ENCODE measurements around the gene LRRC75B.

The LRRC75B gene

GRCh38 chr22:24582056-24582814 is 10.6 kb downstream of the LRRC75B start:
- TF ChIP-seq REST (IDR thresholded peaks at IDR 0.05; ENCODE audit: insufficient read depth in 1 of 2, low read depth in 2 of 2, low read length in 2 of 2) = no peak
- TF ChIP-seq FOXP2 (optimal IDR thresholded peaks at IDR 0.05; ENCODE audit: borderline replicate concordance, extremely low read depth, extremely low read length, insufficient read depth) = no peak
- TF ChIP-seq POLR2AphosphoS5 (IDR thresholded peaks at IDR 0.05; ENCODE audit: low read depth, low read length) = no peak
- no peak for TF ChIP-seq SIN3A (IDR thresholded peaks at IDR 0.05; ENCODE audit: borderline replicate concordance, insufficient read depth, low read length)
- no peak for TF ChIP-seq TAF1 (IDR thresholded peaks at IDR 0.05; ENCODE audit: borderline replicate concordance, insufficient read depth, low read length)

GRCh38 chr22:24580276-24580675 is 12.6 kb downstream of the LRRC75B start:
- no peak for TF ChIP-seq FOXP2 (optimal IDR thresholded peaks at IDR 0.05; ENCODE audit: borderline replicate concordance, extremely low read depth, extremely low read length, insufficient read depth)
- no peak for TF ChIP-seq SIN3A (IDR thresholded peaks at IDR 0.05; ENCODE audit: borderline replicate concordance, insufficient read depth, low read length)
- no peak for TF ChIP-seq REST (IDR thresholded peaks at IDR 0.05; ENCODE audit: insufficient read depth in 1 of 2, low read depth in 2 of 2, low read length in 2 of 2)
- TF ChIP-seq TAF1 (IDR thresholded peaks at IDR 0.05; ENCODE audit: borderline replicate concordance, insufficient read depth, low read length) = no peak
- no peak for TF ChIP-seq POLR2AphosphoS5 (IDR thresholded peaks at IDR 0.05; ENCODE audit: low read depth, low read length)

GRCh38 chr22:24579258-24579601 is 13.6 kb downstream of the LRRC75B start:
- no peak for TF ChIP-seq POLR2AphosphoS5 (IDR thresholded peaks at IDR 0.05; ENCODE audit: low read depth, low read length)
- TF ChIP-seq TAF1 (IDR thresholded peaks at IDR 0.05; ENCODE audit: borderline replicate concordance, insufficient read depth, low read length) = no peak
- TF ChIP-seq FOXP2 (optimal IDR thresholded peaks at IDR 0.05; ENCODE audit: borderline replicate concordance, extremely low read depth, extremely low read length, insufficient read depth) = no peak
- no peak for TF ChIP-seq REST (IDR thresholded peaks at IDR 0.05; ENCODE audit: insufficient read depth in 1 of 2, low read depth in 2 of 2, low read length in 2 of 2)
- no peak for TF ChIP-seq SIN3A (IDR thresholded peaks at IDR 0.05; ENCODE audit: borderline replicate concordance, insufficient read depth, low read length)

DNA sequence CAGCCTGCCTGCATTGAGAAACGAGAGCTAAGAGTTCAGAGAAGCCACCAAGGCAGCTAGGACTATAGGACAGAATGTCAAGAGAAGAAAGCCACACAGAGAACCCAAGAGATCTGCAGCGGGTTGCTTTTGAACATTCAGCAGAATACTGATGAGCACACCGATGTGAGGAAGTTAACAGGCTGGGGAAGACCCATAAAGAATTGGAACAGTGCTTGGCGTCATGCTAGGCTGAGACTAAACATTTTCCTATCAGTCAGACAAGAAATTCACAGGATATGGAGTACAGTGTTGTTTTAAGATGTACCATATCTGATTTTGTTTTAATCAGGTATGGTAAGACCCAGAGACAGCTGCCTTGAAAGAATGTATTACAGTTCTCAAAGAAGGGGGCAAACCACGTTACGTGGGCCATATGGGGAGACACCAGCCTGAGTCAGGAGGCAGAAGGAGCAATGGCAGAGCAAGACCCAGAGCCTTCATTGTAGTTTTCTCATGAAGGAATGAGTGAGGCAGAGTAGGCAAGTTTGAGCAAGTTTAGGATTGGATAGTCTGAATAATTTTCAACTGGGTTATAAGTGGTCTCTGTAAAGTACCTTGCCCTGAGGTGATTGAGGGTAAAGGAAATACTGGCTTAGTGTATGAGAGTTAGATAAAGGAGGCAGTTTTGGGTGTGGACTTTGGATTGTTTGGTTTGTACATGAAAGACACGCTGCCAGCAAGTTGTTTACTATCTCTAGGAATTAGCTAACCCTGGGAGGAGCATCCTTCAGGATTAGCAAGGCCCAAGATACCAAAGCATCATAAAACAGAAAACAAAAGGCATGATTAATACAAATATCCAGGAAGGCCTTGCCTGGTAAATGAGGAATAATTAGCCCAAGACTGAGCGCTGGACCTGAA is 14.3 kb downstream of the LRRC75B start:
- TF ChIP-seq FOXP2 (optimal IDR thresholded peaks at IDR 0.05; ENCODE audit: borderline replicate concordance, extremely low read depth, extremely low read length, insufficient read depth) (no peak), POLR2AphosphoS5 (IDR thresholded peaks at IDR 0.05; ENCODE audit: low read depth, low read length) (no peak), SIN3A (IDR thresholded peaks at IDR 0.05; ENCODE audit: borderline replicate concordance, insufficient read depth, low read length) (no peak), REST (IDR thresholded peaks at IDR 0.05; ENCODE audit: insufficient read depth in 1 of 2, low read depth in 2 of 2, low read length in 2 of 2) (no peak), TAF1 (IDR thresholded peaks at IDR 0.05; ENCODE audit: borderline replicate concordance, insufficient read depth, low read length) (no peak)

Measured in PFSK-1 (cell line).